Fibroblast of lung (primary cell): Measurements from ENCODE around the gene MACROD2. TPM values are rescaled to one million over a fixed set of nuclear protein-coding genes. Genes with fewer than 3 reads are reported as not detected.

ENCODE experiments used
- DNase-seq, 2 donors: peaks; one replicate each; pipeline versions ENCODE4 v3.0.0 to v3.0.0-alpha.2; 2010; ENCODE audit warnings: low read depth in 2 of 2
- H2AFZ ChIP-seq: 2 replicates; pipeline ENCODE4 v1.5.1; 2012; ENCODE audit warnings: low read length, control low read depth, inconsistent platforms
- H3K27ac ChIP-seq: 2 replicates; pipeline ENCODE4 v1.5.1; 2011; ENCODE audit warnings: low read length, control low read depth; ENCODE audit not compliant: insufficient read depth
- H3K27me3 ChIP-seq: 2 replicates; pipeline ENCODE4 v1.5.1; 2011; ENCODE audit warnings: mild to moderate bottlenecking, low read length; ENCODE audit not compliant: control insufficient read depth, insufficient read depth
- H3K36me3 ChIP-seq: 2 replicates; pipeline ENCODE4 v1.5.1; 2011; ENCODE audit warnings: low read length; ENCODE audit not compliant: control insufficient read depth, insufficient read depth
- H3K4me1 ChIP-seq: 2 replicates; pipeline ENCODE4 v1.5.1; 2011; ENCODE audit warnings: low read length; ENCODE audit not compliant: control insufficient read depth, insufficient read depth; ENCODE audit errors: extremely low read depth
- H3K4me2 ChIP-seq: 2 replicates; pipeline ENCODE4 v1.5.1; 2011; ENCODE audit warnings: low read length, control low read depth; ENCODE audit not compliant: insufficient read depth; ENCODE audit errors: extremely low read depth
- H3K4me3 ChIP-seq, 4 experiments: fragments of 200-600 bp in 1 of 4; sonication (generic) in 1 of 4; replicated peaks in 1 of 4; 2 replicates each; pipeline ENCODE4 v1.5.1; 2011 to 2016; ENCODE audit warnings: low read length in 4 of 4, low read depth in 3 of 4, mild to moderate bottlenecking in 3 of 4, control low read depth in 2 of 4, inconsistent platforms in 1 of 4, mixed read lengths in 1 of 4; ENCODE audit not compliant: insufficient read depth in 1 of 4; ENCODE audit errors: control extremely low read depth in 1 of 4
- H3K79me2 ChIP-seq: 2 replicates; pipeline ENCODE4 v1.5.1; 2012; ENCODE audit warnings: mild to moderate bottlenecking, low read length, inconsistent platforms; ENCODE audit not compliant: control insufficient read depth, insufficient read depth
- H3K9ac ChIP-seq: 2 replicates; pipeline ENCODE4 v1.5.1; 2011; ENCODE audit warnings: mild to moderate bottlenecking, low read length, control low read depth; ENCODE audit not compliant: insufficient read depth
- H3K9me3 ChIP-seq: 2 replicates; pipeline ENCODE4 v1.5.1; 2012; ENCODE audit warnings: low read depth, low read length; ENCODE audit not compliant: control insufficient read depth, insufficient read depth
- H4K20me1 ChIP-seq: 2 replicates; pipeline ENCODE4 v1.5.1; 2011; ENCODE audit warnings: low read length; ENCODE audit not compliant: control insufficient read depth, insufficient read depth; ENCODE audit errors: extremely low read depth
- EZH2 ChIP-seq: IDR thresholded peaks from 2 replicates; pipeline ENCODE4 v1.5.1; 2012; ENCODE audit warnings: low read length, control low read depth, mild to moderate bottlenecking; ENCODE audit errors: missing control alignments
- polyA plus RNA-seq, 2 donors: library from polyadenylated mRNA; depleted of rRNA in 1 of 2; stranded (reverse) in 1 of 2; unstranded in 1 of 2; fragments of >200 nt; gene quantifications; 2 replicates each; pipeline ENCODE4 v1.2.1, GENCODE V29; 2011 to 2012; ENCODE audit warnings: missing spikeins in 1 of 2
- total RNA-seq: library from RNA; depleted of rRNA; stranded (reverse); fragments of >200 nt; gene quantifications from 2 replicates; pipeline ENCODE4 v1.2.1, GENCODE V29; 2014
- TF ChIP-seq, protein P1 (sequence below), 2 donors: IDR thresholded peaks in 1 of 2; conservative IDR thresholded peaks in 1 of 2; 1 replicate in 1 of 2; 2 replicates in 1 of 2; pipeline ENCODE4 v1.5.1; 2011 to 2012; ENCODE audit warnings: low read length in 2 of 2, control low read depth in 1 of 2, inconsistent platforms in 1 of 2, low read depth in 1 of 2, mild to moderate bottlenecking in 1 of 2

Gene MACROD2
- total and polyA plus RNA-seq, 2 donors (not counting 1 experiment from before 2014, with no cell fraction given): 0.54 to 1.7 TPM

GRCh38 chr20:15422966-15423365 is 1427.7 kb downstream of the MACROD2 start:
- no peak overlapping the region for H3K4me3 ChIP-seq
- H3K4me2 ChIP-seq: no peak overlapping the region
- H3K27ac ChIP-seq: no peak overlapping the region
- TF ChIP-seq, protein P1, sequence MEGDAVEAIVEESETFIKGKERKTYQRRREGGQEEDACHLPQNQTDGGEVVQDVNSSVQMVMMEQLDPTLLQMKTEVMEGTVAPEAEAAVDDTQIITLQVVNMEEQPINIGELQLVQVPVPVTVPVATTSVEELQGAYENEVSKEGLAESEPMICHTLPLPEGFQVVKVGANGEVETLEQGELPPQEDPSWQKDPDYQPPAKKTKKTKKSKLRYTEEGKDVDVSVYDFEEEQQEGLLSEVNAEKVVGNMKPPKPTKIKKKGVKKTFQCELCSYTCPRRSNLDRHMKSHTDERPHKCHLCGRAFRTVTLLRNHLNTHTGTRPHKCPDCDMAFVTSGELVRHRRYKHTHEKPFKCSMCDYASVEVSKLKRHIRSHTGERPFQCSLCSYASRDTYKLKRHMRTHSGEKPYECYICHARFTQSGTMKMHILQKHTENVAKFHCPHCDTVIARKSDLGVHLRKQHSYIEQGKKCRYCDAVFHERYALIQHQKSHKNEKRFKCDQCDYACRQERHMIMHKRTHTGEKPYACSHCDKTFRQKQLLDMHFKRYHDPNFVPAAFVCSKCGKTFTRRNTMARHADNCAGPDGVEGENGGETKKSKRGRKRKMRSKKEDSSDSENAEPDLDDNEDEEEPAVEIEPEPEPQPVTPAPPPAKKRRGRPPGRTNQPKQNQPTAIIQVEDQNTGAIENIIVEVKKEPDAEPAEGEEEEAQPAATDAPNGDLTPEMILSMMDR (conservative IDR thresholded peaks at IDR 0.05 in 1 of 2, IDR thresholded peaks at IDR 0.05 in 1 of 2; ENCODE audit: low read depth in 1 of 2, low read length in 2 of 2): no peak
- no peak for TF ChIP-seq EZH2
- DNase-seq: no peak
- no peaks in the 10 kb centered on the region for H3K9me3 ChIP-seq
- no peaks in the 10 kb centered on the region for H4K20me1 ChIP-seq
- no peaks in the 10 kb centered on the region for H3K4me1 ChIP-seq
- no peaks in the 10 kb centered on the region for H3K27me3 ChIP-seq
- no peak overlapping the region for H2AFZ ChIP-seq
- H3K36me3 ChIP-seq: no peaks in the 10 kb centered on the region
- no peaks in the 10 kb centered on the region for H3K79me2 ChIP-seq
- no peak overlapping the region for H3K9ac ChIP-seq

GRCh38 chr20:15439551-15439950 is 1444.2 kb downstream of the MACROD2 start:
- Histone ChIP-seq H3K4me3 (no peak overlapping the region), H3K9me3 (no peaks in the 10 kb centered on the region), H3K27ac (no peak overlapping the region), H3K79me2 (no peaks in the 10 kb centered on the region), H2AFZ (no peak overlapping the region), H4K20me1 (no peaks in the 10 kb centered on the region), H3K36me3 (no peaks in the 10 kb centered on the region), H3K27me3 (no peaks in the 10 kb centered on the region), H3K9ac (no peak overlapping the region), H3K4me1 (no peaks in the 10 kb centered on the region), H3K4me2 (no peak overlapping the region)
- no peak for DNase-seq
- TF ChIP-seq EZH2: no peak
- TF ChIP-seq, protein P1 (conservative IDR thresholded peaks at IDR 0.05 in 1 of 2, IDR thresholded peaks at IDR 0.05 in 1 of 2; ENCODE audit: low read depth in 1 of 2, low read length in 2 of 2): no peak

- no peaks in the 10 kb centered on the region for H3K79me2 ChIP-seq
- no peak for DNase-seq
- H3K36me3 ChIP-seq: no peaks in the 10 kb centered on the region
- H2AFZ ChIP-seq: no peak overlapping the region
- no peaks in the 10 kb centered on the region for H3K27me3 ChIP-seq
- H3K4me3 ChIP-seq: no peak overlapping the region
- H3K9ac ChIP-seq: no peak overlapping the region
- no peak overlapping the region for H3K27ac ChIP-seq
- TF ChIP-seq, protein P1 (conservative IDR thresholded peaks at IDR 0.05 in 1 of 2, IDR thresholded peaks at IDR 0.05 in 1 of 2; ENCODE audit: low read depth in 1 of 2, low read length in 2 of 2): no peak
- no peak for TF ChIP-seq EZH2
- no peaks in the 10 kb centered on the region for H3K9me3 ChIP-seq
- H3K4me2 ChIP-seq: no peak overlapping the region
- H3K4me1 ChIP-seq: no peaks in the 10 kb centered on the region
- no peaks in the 10 kb centered on the region for H4K20me1 ChIP-seq
Measured at GRCh38 chr20:15440049-15440820, 1444.9 kb downstream of the MACROD2 start.
